Measurements from ENCODE around the gene CYB5A. TPM values are rescaled to one million over a fixed set of nuclear protein-coding genes. Genes with fewer than 3 reads are reported as not detected.

Gene CYB5A
- total and polyA plus RNA-seq, 9 of the 15 experiments (the other 6 are each of a cell fraction or from before 2014, with no cell fraction given) = 11.9 to 22.6 (median 14.1) TPM

DNA sequence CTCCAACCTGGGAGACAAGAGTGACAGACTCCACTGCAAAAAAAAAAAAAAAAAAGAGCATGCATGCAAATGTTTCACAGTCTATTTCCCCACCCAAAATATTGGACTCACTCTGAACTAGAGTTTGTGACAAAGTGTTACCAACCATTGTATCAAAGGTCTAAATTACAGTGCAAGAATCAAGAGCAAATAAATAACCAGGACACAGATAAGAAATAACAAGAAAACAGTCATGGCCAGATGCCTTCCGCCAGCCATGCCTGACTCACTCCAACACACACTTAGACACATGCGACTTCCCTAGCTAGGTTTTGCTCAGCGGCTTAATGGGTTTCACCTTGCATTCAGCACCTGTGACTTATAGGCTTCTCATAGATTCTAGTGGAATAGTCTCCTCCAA, 62.8 kb downstream of the CYB5A start:
- H3K27me3 ChIP-seq (ENCODE audit: control insufficient read depth in 2 of 2, insufficient read depth in 2 of 2, low read length in 2 of 2) = peaks cover 0 to 3% of the 10 kb centered on the region in 2 experiments; a peak in 2 of 5 replicates
- H4K20me1 ChIP-seq (replicated peaks; ENCODE audit: control insufficient read depth, insufficient read depth, low read length) = no peaks in the 10 kb centered on the region
- BruUV-seq (replicated peaks) = no TSS peak
- FAIRE-seq (no peak), ATAC-seq (no peak), DNase-seq (ENCODE audit: extremely low read depth in 1 of 4, low spot score in 3 of 4) (no peak)
- no peak overlapping the region for H3K27ac ChIP-seq (ENCODE audit: extremely low read depth, low read depth, low read length)
- H3K36me3 ChIP-seq (ENCODE audit: control insufficient read depth, insufficient read depth, low read length) = no peaks in the 10 kb centered on the region
- no peak overlapping the region for H2AFZ ChIP-seq (ENCODE audit: low read depth, low read length)
- WGBS (ENCODE audit: insufficient coverage, low coverage, missing lambda C conversion rate) = 23% methylated on average over 3 of the region's 3 CpGs
- ChIA-PET POLR2A (no interaction called here), CTCF (ENCODE audit: low intra/inter-chr PET ratio) (no interaction called here)
- intact Hi-C loops (cut with micrococcal nuclease) = no loop called here
- in situ Hi-C loops (cut with MboI) = no loop called here
- H3K9me3 ChIP-seq (replicated peaks; ENCODE audit: control insufficient read depth, insufficient read depth, low read depth, low read length) = no peaks in the 10 kb centered on the region
- H3K9me1 ChIP-seq (ENCODE audit: control insufficient read depth, insufficient read depth, low read length) = no peaks in the 10 kb centered on the region
- no peak overlapping the region for H3K4me2 ChIP-seq (ENCODE audit: insufficient read depth, low read length)
- H3K79me2 ChIP-seq (ENCODE audit: control insufficient read depth, insufficient read depth, low read length) = no peaks in the 10 kb centered on the region
- H3K9ac ChIP-seq (ENCODE audit: insufficient read depth in 1 of 2, low read depth in 2 of 2, low read length in 2 of 2) = no peak overlapping the region
- H3K4me1 ChIP-seq (replicated peaks in 1 of 2; ENCODE audit: control insufficient read depth in 2 of 2, insufficient read depth in 2 of 2, low read length in 2 of 2) = peaks cover 0 to 8% of the 10 kb centered on the region in 2 experiments; a peak in 2 of 5 replicates
- H3K4me3 ChIP-seq = no peak overlapping the region
- TF ChIP-seq FOXJ2 (tag; IDR thresholded peaks at IDR 0.05) = no peak
- TF ChIP-seq SNRNP70 (optimal IDR thresholded peaks at IDR 0.05; ENCODE audit: low read depth, low read length) = no peak
- TF ChIP-seq TRIM28 (IDR thresholded peaks at IDR 0.05) = no peak
- TF ChIP-seq, protein P1, sequence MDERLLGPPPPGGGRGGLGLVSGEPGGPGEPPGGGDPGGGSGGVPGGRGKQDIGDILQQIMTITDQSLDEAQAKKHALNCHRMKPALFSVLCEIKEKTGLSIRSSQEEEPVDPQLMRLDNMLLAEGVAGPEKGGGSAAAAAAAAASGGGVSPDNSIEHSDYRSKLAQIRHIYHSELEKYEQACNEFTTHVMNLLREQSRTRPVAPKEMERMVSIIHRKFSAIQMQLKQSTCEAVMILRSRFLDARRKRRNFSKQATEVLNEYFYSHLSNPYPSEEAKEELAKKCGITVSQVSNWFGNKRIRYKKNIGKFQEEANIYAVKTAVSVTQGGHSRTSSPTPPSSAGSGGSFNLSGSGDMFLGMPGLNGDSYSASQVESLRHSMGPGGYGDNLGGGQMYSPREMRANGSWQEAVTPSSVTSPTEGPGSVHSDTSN (CRISPR knock-in tag; IDR thresholded peaks at IDR 0.05; ENCODE audit: low read depth) = no peak
- TF ChIP-seq, protein P1 (tag; conservative IDR thresholded peaks at IDR 0.05; ENCODE audit: low read depth) = no peak
- TF ChIP-seq, protein P2, sequence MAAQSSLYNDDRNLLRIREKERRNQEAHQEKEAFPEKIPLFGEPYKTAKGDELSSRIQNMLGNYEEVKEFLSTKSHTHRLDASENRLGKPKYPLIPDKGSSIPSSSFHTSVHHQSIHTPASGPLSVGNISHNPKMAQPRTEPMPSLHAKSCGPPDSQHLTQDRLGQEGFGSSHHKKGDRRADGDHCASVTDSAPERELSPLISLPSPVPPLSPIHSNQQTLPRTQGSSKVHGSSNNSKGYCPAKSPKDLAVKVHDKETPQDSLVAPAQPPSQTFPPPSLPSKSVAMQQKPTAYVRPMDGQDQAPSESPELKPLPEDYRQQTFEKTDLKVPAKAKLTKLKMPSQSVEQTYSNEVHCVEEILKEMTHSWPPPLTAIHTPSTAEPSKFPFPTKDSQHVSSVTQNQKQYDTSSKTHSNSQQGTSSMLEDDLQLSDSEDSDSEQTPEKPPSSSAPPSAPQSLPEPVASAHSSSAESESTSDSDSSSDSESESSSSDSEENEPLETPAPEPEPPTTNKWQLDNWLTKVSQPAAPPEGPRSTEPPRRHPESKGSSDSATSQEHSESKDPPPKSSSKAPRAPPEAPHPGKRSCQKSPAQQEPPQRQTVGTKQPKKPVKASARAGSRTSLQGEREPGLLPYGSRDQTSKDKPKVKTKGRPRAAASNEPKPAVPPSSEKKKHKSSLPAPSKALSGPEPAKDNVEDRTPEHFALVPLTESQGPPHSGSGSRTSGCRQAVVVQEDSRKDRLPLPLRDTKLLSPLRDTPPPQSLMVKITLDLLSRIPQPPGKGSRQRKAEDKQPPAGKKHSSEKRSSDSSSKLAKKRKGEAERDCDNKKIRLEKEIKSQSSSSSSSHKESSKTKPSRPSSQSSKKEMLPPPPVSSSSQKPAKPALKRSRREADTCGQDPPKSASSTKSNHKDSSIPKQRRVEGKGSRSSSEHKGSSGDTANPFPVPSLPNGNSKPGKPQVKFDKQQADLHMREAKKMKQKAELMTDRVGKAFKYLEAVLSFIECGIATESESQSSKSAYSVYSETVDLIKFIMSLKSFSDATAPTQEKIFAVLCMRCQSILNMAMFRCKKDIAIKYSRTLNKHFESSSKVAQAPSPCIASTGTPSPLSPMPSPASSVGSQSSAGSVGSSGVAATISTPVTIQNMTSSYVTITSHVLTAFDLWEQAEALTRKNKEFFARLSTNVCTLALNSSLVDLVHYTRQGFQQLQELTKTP (IDR thresholded peaks at IDR 0.05; ENCODE audit: low read depth in 1 of 2, partially characterized antibody in 2 of 2) = no peak
- no peak for TF ChIP-seq ARID1B (IDR thresholded peaks at IDR 0.05)
- TF ChIP-seq, protein P3, sequence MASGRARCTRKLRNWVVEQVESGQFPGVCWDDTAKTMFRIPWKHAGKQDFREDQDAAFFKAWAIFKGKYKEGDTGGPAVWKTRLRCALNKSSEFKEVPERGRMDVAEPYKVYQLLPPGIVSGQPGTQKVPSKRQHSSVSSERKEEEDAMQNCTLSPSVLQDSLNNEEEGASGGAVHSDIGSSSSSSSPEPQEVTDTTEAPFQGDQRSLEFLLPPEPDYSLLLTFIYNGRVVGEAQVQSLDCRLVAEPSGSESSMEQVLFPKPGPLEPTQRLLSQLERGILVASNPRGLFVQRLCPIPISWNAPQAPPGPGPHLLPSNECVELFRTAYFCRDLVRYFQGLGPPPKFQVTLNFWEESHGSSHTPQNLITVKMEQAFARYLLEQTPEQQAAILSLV (tag; IDR thresholded peaks at IDR 0.05) = no peak
- no peak for TF ChIP-seq KLF10 (CRISPR knock-in tag; IDR thresholded peaks at IDR 0.05)
- no peak for TF ChIP-seq ELF4 (CRISPR knock-in tag; IDR thresholded peaks at IDR 0.05)
- no peak for TF ChIP-seq DACH1 (IDR thresholded peaks at IDR 0.05; ENCODE audit: partially characterized antibody)
- TF ChIP-seq, protein P4, sequence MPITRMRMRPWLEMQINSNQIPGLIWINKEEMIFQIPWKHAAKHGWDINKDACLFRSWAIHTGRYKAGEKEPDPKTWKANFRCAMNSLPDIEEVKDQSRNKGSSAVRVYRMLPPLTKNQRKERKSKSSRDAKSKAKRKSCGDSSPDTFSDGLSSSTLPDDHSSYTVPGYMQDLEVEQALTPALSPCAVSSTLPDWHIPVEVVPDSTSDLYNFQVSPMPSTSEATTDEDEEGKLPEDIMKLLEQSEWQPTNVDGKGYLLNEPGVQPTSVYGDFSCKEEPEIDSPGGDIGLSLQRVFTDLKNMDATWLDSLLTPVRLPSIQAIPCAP (CRISPR knock-in tag; IDR thresholded peaks at IDR 0.05; ENCODE audit: borderline replicate concordance) = no peak
- no peak for TF ChIP-seq ZNF584 (CRISPR knock-in tag; IDR thresholded peaks at IDR 0.05; ENCODE audit: low read depth)
- no peak for TF ChIP-seq THRA (IDR thresholded peaks at IDR 0.05)
